H9 (cell line): ENCODE data around the gene FAM3B. TPM values are rescaled to one million over a fixed set of nuclear protein-coding genes. Genes with fewer than 3 reads are reported as not detected.

Experiments used
- DNase-seq: peaks from one replicate; pipeline ENCODE4 v3.0.0-alpha.2; 2017
- H2AFZ ChIP-seq: one replicate; pipeline ENCODE4 v1.6.1; 2013; ENCODE audit warnings: mild to moderate bottlenecking, low read length, control low read depth, moderate library complexity
- H2AK5ac ChIP-seq: 2 replicates; pipeline ENCODE4 v1.6.1; 2013; ENCODE audit warnings: low read length, control low read depth, mixed read lengths; ENCODE audit not compliant: insufficient read length
- H2BK120ac ChIP-seq: one replicate; pipeline ENCODE4 v1.6.1; 2013; ENCODE audit warnings: low read depth, mild to moderate bottlenecking, low read length, control low read depth, inconsistent platforms; ENCODE audit not compliant: poor library complexity, severe bottlenecking
- H2BK12ac ChIP-seq: 2 replicates; pipeline ENCODE4 v1.6.1; 2013; ENCODE audit warnings: low read length, control low read depth, mixed read lengths, low read depth; ENCODE audit not compliant: insufficient read length
- H2BK15ac ChIP-seq: 2 replicates; pipeline ENCODE4 v1.6.1; 2013; ENCODE audit warnings: low read depth, low read length, control low read depth
- H2BK20ac ChIP-seq: one replicate; pipeline ENCODE4 v1.6.1; 2013; ENCODE audit warnings: low read depth, mild to moderate bottlenecking, low read length, control low read depth, inconsistent platforms; ENCODE audit not compliant: poor library complexity, severe bottlenecking
- H2BK5ac ChIP-seq: 2 replicates; pipeline ENCODE4 v1.6.1; 2013; ENCODE audit warnings: low read length, control low read depth, mixed read lengths; ENCODE audit not compliant: insufficient read length
- H3K14ac ChIP-seq: 2 replicates; pipeline ENCODE4 v1.6.1; 2013; ENCODE audit warnings: low read length, control low read depth; ENCODE audit not compliant: insufficient read depth
- H3K18ac ChIP-seq: 2 replicates; pipeline ENCODE4 v1.6.1; 2013; ENCODE audit warnings: low read depth, mild to moderate bottlenecking, mixed read lengths, low read length, control low read depth; ENCODE audit not compliant: insufficient read length
- H3K23ac ChIP-seq: 2 replicates; pipeline ENCODE4 v1.6.1; 2013; ENCODE audit warnings: low read length, control low read depth, mixed read lengths, low read depth; ENCODE audit not compliant: insufficient read length
- H3K23me2 ChIP-seq: 2 replicates; pipeline ENCODE4 v1.6.1; 2013; ENCODE audit warnings: low read depth, mild to moderate bottlenecking, mixed read lengths, low read length, control low read depth; ENCODE audit not compliant: insufficient read length, poor library complexity, severe bottlenecking
- H3K27ac ChIP-seq: 2 replicates; pipeline ENCODE4 v1.5.1; 2013; ENCODE audit warnings: low read length, control low read depth, mixed read lengths, low read depth; ENCODE audit not compliant: insufficient read length
- H3K27me3 ChIP-seq: 2 replicates; pipeline ENCODE4 v1.6.1; 2013; ENCODE audit warnings: low read length, control low read depth, inconsistent platforms; ENCODE audit not compliant: insufficient read depth
- H3K4ac ChIP-seq: 2 replicates; pipeline ENCODE4 v1.6.1; 2013; ENCODE audit warnings: low read depth, mild to moderate bottlenecking, control low read depth, inconsistent platforms, low read length, moderate library complexity
- H3K4me1 ChIP-seq: 2 replicates; pipeline ENCODE4 v1.6.1; 2013; ENCODE audit warnings: low read length, control low read depth, inconsistent platforms; ENCODE audit not compliant: insufficient read depth
- H3K4me2 ChIP-seq: 2 replicates; pipeline ENCODE4 v1.6.1; 2013; ENCODE audit warnings: low read length, control low read depth, mixed read lengths; ENCODE audit not compliant: insufficient read length, insufficient read depth
- H3K56ac ChIP-seq: 2 replicates; pipeline ENCODE4 v1.6.1; 2013; ENCODE audit warnings: low read depth, mild to moderate bottlenecking, mixed read lengths, low read length, control low read depth; ENCODE audit not compliant: insufficient read length
- H3K79me1 ChIP-seq: 2 replicates; pipeline ENCODE4 v1.6.1; 2013; ENCODE audit warnings: low read depth, mild to moderate bottlenecking, moderate library complexity, low read length, control low read depth, inconsistent platforms; ENCODE audit not compliant: insufficient read depth, poor library complexity, severe bottlenecking
- H3K79me2 ChIP-seq: 2 replicates; pipeline ENCODE4 v1.6.1; 2013; ENCODE audit warnings: low read length, control low read depth, inconsistent platforms; ENCODE audit not compliant: insufficient read depth
- H3K9ac ChIP-seq: 2 replicates; pipeline ENCODE4 v1.6.1; 2013; ENCODE audit warnings: low read length, control low read depth, mixed read lengths; ENCODE audit not compliant: insufficient read length; ENCODE audit errors: extremely low read depth
- H3K9me3 ChIP-seq: one replicate; pipeline ENCODE4 v1.6.1; 2013; ENCODE audit warnings: low read depth, low read length, inconsistent platforms; ENCODE audit not compliant: control insufficient read depth
- H3T11ph ChIP-seq: one replicate; pipeline ENCODE4 v1.6.1; 2013; ENCODE audit warnings: mild to moderate bottlenecking, low read length, control low read depth, inconsistent platforms
- H4K20me1 ChIP-seq: one replicate; pipeline ENCODE4 v1.6.1; 2013; ENCODE audit not compliant: control insufficient read depth, insufficient read length, insufficient read depth
- H4K5ac ChIP-seq: 2 replicates; pipeline ENCODE4 v1.6.1; 2013; ENCODE audit warnings: low read depth, mild to moderate bottlenecking, mixed read lengths, low read length, control low read depth; ENCODE audit not compliant: insufficient read length
- H4K8ac ChIP-seq: replicated peaks from 2 replicates; pipeline ENCODE4 v1.6.1; 2013; ENCODE audit warnings: low read length, control low read depth, mixed read lengths, low read depth; ENCODE audit not compliant: insufficient read length
- H4K91ac ChIP-seq: 2 replicates; pipeline ENCODE4 v1.6.1; 2013; ENCODE audit warnings: low read depth, mild to moderate bottlenecking, moderate library complexity, mixed read lengths, low read length, control low read depth; ENCODE audit not compliant: insufficient read length
- H3K27ac Mint-ChIP-seq, 3 experiments: 2 replicates in 2 of 3; 3 replicates in 1 of 3; pipeline ENCODE4 v1.8.0; 2020 to 2021; ENCODE audit warnings: mixed read lengths in 3 of 3, mild to moderate bottlenecking in 1 of 3, moderate library complexity in 1 of 3
- H3K27me3 Mint-ChIP-seq: 2 replicates; pipeline ENCODE4 v1.8.0; 2021; ENCODE audit warnings: low read depth, mild to moderate bottlenecking, moderate library complexity, mixed read lengths
- H3K36me3 Mint-ChIP-seq, 3 experiments: 2 replicates in 2 of 3; 3 replicates in 1 of 3; pipeline ENCODE4 v1.8.0; 2020 to 2021; ENCODE audit warnings: low read depth in 3 of 3, mixed read lengths in 3 of 3; ENCODE audit not compliant: insufficient read depth in 1 of 3
- H3K4me1 Mint-ChIP-seq, 2 experiments: 2 replicates each; pipeline ENCODE4 v1.8.0; 2020; ENCODE audit warnings: mixed read lengths in 2 of 2
- H3K4me3 Mint-ChIP-seq, 2 experiments: 2 replicates in 1 of 2; 3 replicates in 1 of 2; pipeline ENCODE4 v1.8.0; 2020 to 2021; ENCODE audit warnings: mild to moderate bottlenecking in 2 of 2, mixed read lengths in 2 of 2, moderate library complexity in 1 of 2
- H3K9me3 Mint-ChIP-seq, 2 experiments: 2 replicates in 1 of 2; 3 replicates in 1 of 2; pipeline ENCODE4 v1.8.0; 2020; ENCODE audit warnings: mild to moderate bottlenecking in 2 of 2, mixed read lengths in 2 of 2, moderate library complexity in 1 of 2
- CTCF ChIP-seq: fragments of 200-600 bp; sonication (generic); conservative IDR thresholded peaks from 3 replicates; pipeline ENCODE4 v1.8.0; 2021; ENCODE audit warnings: antibody characterized with exemption, mild to moderate bottlenecking
- WGBS: extraction: QIAGEN DNeasy Blood & Tissue Kit; methylation state at CpG from one replicate; pipeline ENCODE4 v1.1.7; 2013; ENCODE audit warnings: missing lambda C conversion rate, low lambda C conversion rate, mixed read lengths; ENCODE audit not compliant: insufficient read length; ENCODE audit errors: extremely low coverage; 5-methylcytosine and 5-hydroxymethylcytosine counted together
- total RNA-seq: library from RNA; stranded (reverse); gene quantifications from 2 replicates; pipeline ENCODE4 v1.2.1, GENCODE V29; 2021

The FAM3B gene
- total RNA-seq, 1 experiment from 2014 or later: 5.0 TPM

- H3K4me2 ChIP-seq: no peak overlapping the region
- no peak overlapping the region for H2BK20ac ChIP-seq
- H3K36me3 Mint-ChIP-seq: peaks cover 0 to 7% (median 0%) of the 10 kb centered on the region in 3 experiments; a peak in 2 of 7 replicates
- DNase-seq: peak; percentile 17
- no peaks in the 10 kb centered on the region for H3K79me2 ChIP-seq
- H3K14ac ChIP-seq: no peak overlapping the region; the same call in 1 of the 2 replicates
- H3K56ac ChIP-seq: no peak overlapping the region
- H4K20me1 ChIP-seq: no peaks in the 10 kb centered on the region
- peaks cover 2% of the 10 kb centered on the region for H3K27me3 Mint-ChIP-seq
- no peaks in the 10 kb centered on the region for H3K9me3 ChIP-seq
- H2BK15ac ChIP-seq: no peak overlapping the region
- H2BK12ac ChIP-seq: no peak overlapping the region
- no peak overlapping the region for H4K5ac ChIP-seq
- H2AK5ac ChIP-seq: no peak overlapping the region
- H3K79me1 ChIP-seq: no peaks in the 10 kb centered on the region
- WGBS: no CpG with 5 or more reads among the region's 10 CpGs
- no peak overlapping the region for H3K23ac ChIP-seq
- H3K4me3 Mint-ChIP-seq: no peak overlapping the region
- H3K27ac Mint-ChIP-seq: no peak overlapping the region
- H2BK5ac ChIP-seq: no peak overlapping the region
- H3K23me2 ChIP-seq: no peaks in the 10 kb centered on the region
- no peak overlapping the region for H3K18ac ChIP-seq
- no peaks in the 10 kb centered on the region for H3K27me3 ChIP-seq
- H3K9me3 Mint-ChIP-seq: no peaks in the 10 kb centered on the region; a peak in 1 of 5 replicates
- no peak overlapping the region for H3K9ac ChIP-seq
- no peak overlapping the region for H3K4ac ChIP-seq
- no peak overlapping the region for H4K8ac ChIP-seq
- no peak overlapping the region for H2BK120ac ChIP-seq
- no peak overlapping the region for H4K91ac ChIP-seq
- H3K4me1 ChIP-seq: no peaks in the 10 kb centered on the region
- H3K4me1 Mint-ChIP-seq: no peaks in the 10 kb centered on the region
- TF ChIP-seq CTCF: no peak
- no peak overlapping the region for H3K27ac ChIP-seq
- H3T11ph ChIP-seq: no peak overlapping the region
- no peak overlapping the region for H2AFZ ChIP-seq
Observed at GRCh38 chr21:41402796-41403195, 86.2 kb downstream of the FAM3B start.
